ENCODE measurements around the gene LENG8.
"Not testable (repeated sequence)": the region's sequence is repeated elsewhere in the genome, so short reads cannot be mapped to it uniquely, and the experiment has no call there.

Gene LENG8

GRCh38 chr19:54498451-54498772 lies 49.4 kb downstream of the LENG8 start:
- H3K4me3 Mint-ChIP-seq, H3K36me3 Mint-ChIP-seq, H3K9me3 Mint-ChIP-seq, H3K27ac Mint-ChIP-seq: not testable (repeated sequence)
- Mint-ChIP-seq H3K4me1 (peaks cover 23% of the 10 kb centered on the region), H3K27me3 (peaks cover 16% of the 10 kb centered on the region)

- Mint-ChIP-seq H3K9me3 (no peaks in the 10 kb centered on the region), H3K27ac (peak within 1 kb of the TSS; percentile 77), H3K4me3 (no peak within 1 kb of the TSS), H3K27me3 (peaks cover 13% of the 10 kb centered on the region), H3K36me3 (no peaks in the 10 kb centered on the region), H3K4me1 (peaks cover 16% of the 10 kb centered on the region)
Observed at GRCh38 chr19:54502518-54503048, 53.6 kb downstream of the LENG8 start, which contains the start of gene LAIR2. Gene LAIR2, plus strand, starts transcription at chr19:54502831. Its CDS starts 88 bp downstream, at chr19:54502919.

GRCh38 chr19:54505542-54505941 lies 56.5 kb downstream of the LENG8 start:
- H3K36me3 Mint-ChIP-seq, H3K4me3 Mint-ChIP-seq, H3K27me3 Mint-ChIP-seq, H3K4me1 Mint-ChIP-seq, H3K9me3 Mint-ChIP-seq: not testable (repeated sequence)
- H3K27ac Mint-ChIP-seq, result peak overlapping the region; percentile 41

- H3K27me3 Mint-ChIP-seq, result peaks cover 8% of the 10 kb centered on the region
- no peaks in the 10 kb centered on the region for H3K9me3 Mint-ChIP-seq
- H3K4me1 Mint-ChIP-seq, result peaks cover 4% of the 10 kb centered on the region
- no peaks in the 10 kb centered on the region for H3K36me3 Mint-ChIP-seq
- no peak overlapping the region for H3K4me3 Mint-ChIP-seq
- H3K27ac Mint-ChIP-seq, result no peak overlapping the region
Observed at GRCh38 chr19:54506079-54506478, 57.1 kb downstream of the LENG8 start.

GRCh38 chr19:54507038-54507717 lies 58.2 kb downstream of the LENG8 start:
- H3K9me3 Mint-ChIP-seq, H3K27me3 Mint-ChIP-seq, H3K4me3 Mint-ChIP-seq, H3K36me3 Mint-ChIP-seq, H3K27ac Mint-ChIP-seq, H3K4me1 Mint-ChIP-seq: not testable (repeated sequence)

- Mint-ChIP-seq H3K4me3 (no peak overlapping the region), H3K27ac (no peak overlapping the region), H3K9me3 (no peaks in the 10 kb centered on the region), H3K36me3 (no peaks in the 10 kb centered on the region), H3K4me1 (peaks cover 4% of the 10 kb centered on the region), H3K27me3 (peaks cover 6% of the 10 kb centered on the region)
Observed at GRCh38 chr19:54507824-54508223, 58.8 kb downstream of the LENG8 start.

- not testable (repeated sequence) for H3K27me3 Mint-ChIP-seq, H3K27ac Mint-ChIP-seq, H3K9me3 Mint-ChIP-seq, H3K4me3 Mint-ChIP-seq, H3K36me3 Mint-ChIP-seq, H3K4me1 Mint-ChIP-seq
Observed at GRCh38 chr19:54508487-54508886, 59.5 kb downstream of the LENG8 start.

- not testable (repeated sequence) for H3K36me3 Mint-ChIP-seq, H3K27me3 Mint-ChIP-seq, H3K4me1 Mint-ChIP-seq, H3K27ac Mint-ChIP-seq, H3K9me3 Mint-ChIP-seq, H3K4me3 Mint-ChIP-seq
Observed at GRCh38 chr19:54509200-54509940, 60.4 kb downstream of the LENG8 start.

Data from activated naive CD4-positive, alpha-beta T cell treated with anti-CD3 and anti-CD28 coated beads, Interleukin-2, amount 50 U/mL, for 24 hours (primary cell).